Measurements from ENCODE around the gene TMEM95.

Gene TMEM95

GRCh38 chr17:7355053-7355452 lies at the start of gene TMEM95:
TMEM95 (plus strand) TSS chr17:7355156; CDS start chr17:7355205, 49 bp downstream.
- DNase-seq, result no peak

- DNase-seq, result peak; percentile 99 to 100
Observed at GRCh38 chr17:7306911-7307685, 47.9 kb upstream of the TMEM95 start, which contains the start of gene EIF5A. EIF5A (plus strand) TSS chr17:7307628; CDS start chr17:7309636, 2,008 bp downstream.

GRCh38 chr17:7307686-7308624 lies 47.0 kb upstream of the TMEM95 start:
- DNase-seq, result peak; percentile 40 to 42

GRCh38 chr17:7308625-7309433 lies 46.1 kb upstream of the TMEM95 start:
- DNase-seq, result peak; percentile 7 to 20

- no peak for DNase-seq
Observed at GRCh38 chr17:7309628-7310027, 45.3 kb upstream of the TMEM95 start.

GRCh38 chr17:7311110-7311705 lies 43.7 kb upstream of the TMEM95 start:
- DNase-seq, result no peak

GRCh38 chr17:7312432-7313087 lies 42.4 kb upstream of the TMEM95 start:
- DNase-seq, result no peak

- no peak for DNase-seq
Observed at GRCh38 chr17:7313088-7313889, 41.7 kb upstream of the TMEM95 start.

- no peak for DNase-seq
Observed at GRCh38 chr17:7313890-7314718, 40.9 kb upstream of the TMEM95 start.

GRCh38 chr17:7314719-7315569 lies 40.0 kb upstream of the TMEM95 start, which contains the start of gene GPS2:
GPS2 (minus strand) TSS chr17:7315360; CDS start chr17:7315052, 308 bp downstream.
- DNase-seq, result peak; percentile 80 to 87

GRCh38 chr17:7315570-7316235 lies 39.3 kb upstream of the TMEM95 start:
- DNase-seq, result no peak

GRCh38 chr17:7317161-7317803 lies 37.7 kb upstream of the TMEM95 start:
- no peak for DNase-seq

GRCh38 chr17:7318121-7318860 lies 36.7 kb upstream of the TMEM95 start:
- DNase-seq, result no peak

GRCh38 chr17:7321466-7321865 lies 33.5 kb upstream of the TMEM95 start:
- DNase-seq, result no peak

- DNase-seq, result no peak
Observed at GRCh38 chr17:7322520-7323194, 32.3 kb upstream of the TMEM95 start.

- DNase-seq, result peak in 1 of 2 experiments; percentile 42
Observed at GRCh38 chr17:7323731-7324437, 31.1 kb upstream of the TMEM95 start.
